ENCODE data around the gene RAB31.

The RAB31 gene

GRCh38 chr18:9787712-9788111, 79.6 kb downstream of the RAB31 start:
- no peak for DNase-seq (ENCODE audit: low read depth in 2 of 2, low spot score in 1 of 2)

GRCh38 chr18:9788140-9788539, 80.0 kb downstream of the RAB31 start:
- DNase-seq (ENCODE audit: low read depth in 2 of 2, low spot score in 1 of 2): no peak

DNA sequence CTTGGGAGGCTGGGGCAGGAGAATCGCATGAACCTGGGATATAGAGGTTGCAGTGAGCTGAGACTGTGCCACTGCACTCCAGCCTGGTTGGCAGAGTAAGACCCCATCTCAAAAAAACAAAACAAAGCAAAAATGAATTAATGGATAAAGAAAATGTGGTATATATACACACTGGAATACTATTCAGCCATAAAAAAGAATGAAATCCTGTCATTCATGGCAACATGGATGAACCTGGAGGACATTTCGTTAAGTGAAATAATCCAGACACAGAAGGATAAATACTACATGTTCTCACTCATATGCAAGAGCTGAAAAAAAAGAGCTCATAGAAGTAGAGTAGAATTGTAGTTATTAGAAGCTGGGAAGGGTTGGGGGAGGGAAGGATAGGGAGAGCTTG, 80.8 kb downstream of the RAB31 start:
- DNase-seq (ENCODE audit: low read depth in 2 of 2, low spot score in 1 of 2): no peak

- no peak for DNase-seq (ENCODE audit: low read depth in 2 of 2, low spot score in 1 of 2)
Measured at GRCh38 chr18:9790261-9790660, 82.2 kb downstream of the RAB31 start.

DNA sequence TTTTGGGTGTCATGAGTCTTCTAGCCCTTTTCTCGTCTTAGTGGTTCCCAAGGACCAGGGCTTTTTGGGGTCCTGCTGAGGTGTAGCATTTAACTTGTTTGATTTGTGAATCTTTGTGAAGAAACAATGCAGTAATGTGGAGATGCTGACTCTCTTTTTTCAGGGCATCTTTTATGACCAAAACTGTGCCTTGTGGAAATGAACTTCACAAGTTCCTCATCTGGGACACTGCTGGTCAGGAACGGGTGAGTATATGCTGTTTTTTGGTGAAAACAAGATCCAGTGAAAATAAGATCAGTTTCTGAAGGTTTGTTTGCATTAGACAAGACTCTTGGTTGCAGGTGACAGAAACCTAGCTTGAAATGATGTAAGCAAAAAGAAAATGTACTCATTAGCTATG, 83.9 kb downstream of the RAB31 start:
- no peak for DNase-seq (ENCODE audit: low read depth in 2 of 2, low spot score in 1 of 2)

GRCh38 chr18:9792565-9793245, 84.6 kb downstream of the RAB31 start:
- peak in 1 of 2 donors; percentile 2 for DNase-seq (ENCODE audit: low read depth in 2 of 2, low spot score in 1 of 2)

DNA sequence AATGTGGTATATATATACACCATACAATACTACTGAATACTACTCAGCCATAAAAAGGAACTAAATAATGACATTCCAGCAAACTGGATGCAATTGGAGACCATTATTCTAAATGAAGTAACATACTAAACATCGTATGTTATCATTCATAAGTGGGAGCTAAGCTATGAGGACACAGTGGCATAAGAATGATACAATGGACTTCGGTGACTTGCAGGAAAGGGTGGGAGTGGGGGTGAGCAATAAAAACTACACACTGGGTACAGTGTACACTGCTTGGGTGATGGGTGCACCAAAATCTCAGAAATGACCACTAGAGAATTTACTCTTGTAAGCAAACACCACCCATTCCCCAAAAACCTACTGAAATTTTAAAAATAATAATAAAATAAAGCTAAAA, 87.9 kb downstream of the RAB31 start:
- no peak for DNase-seq (ENCODE audit: low read depth in 2 of 2, low spot score in 1 of 2)

- DNase-seq (ENCODE audit: low read depth in 2 of 2, low spot score in 1 of 2): no peak
Measured at GRCh38 chr18:9796935-9797549, 88.9 kb downstream of the RAB31 start.

GRCh38 chr18:9802175-9803062, 94.3 kb downstream of the RAB31 start:
- no peak for DNase-seq (ENCODE audit: low read depth in 2 of 2, low spot score in 1 of 2)

GRCh38 chr18:9803063-9803697, 95.1 kb downstream of the RAB31 start:
- DNase-seq (ENCODE audit: low read depth in 2 of 2, low spot score in 1 of 2): no peak

DNA sequence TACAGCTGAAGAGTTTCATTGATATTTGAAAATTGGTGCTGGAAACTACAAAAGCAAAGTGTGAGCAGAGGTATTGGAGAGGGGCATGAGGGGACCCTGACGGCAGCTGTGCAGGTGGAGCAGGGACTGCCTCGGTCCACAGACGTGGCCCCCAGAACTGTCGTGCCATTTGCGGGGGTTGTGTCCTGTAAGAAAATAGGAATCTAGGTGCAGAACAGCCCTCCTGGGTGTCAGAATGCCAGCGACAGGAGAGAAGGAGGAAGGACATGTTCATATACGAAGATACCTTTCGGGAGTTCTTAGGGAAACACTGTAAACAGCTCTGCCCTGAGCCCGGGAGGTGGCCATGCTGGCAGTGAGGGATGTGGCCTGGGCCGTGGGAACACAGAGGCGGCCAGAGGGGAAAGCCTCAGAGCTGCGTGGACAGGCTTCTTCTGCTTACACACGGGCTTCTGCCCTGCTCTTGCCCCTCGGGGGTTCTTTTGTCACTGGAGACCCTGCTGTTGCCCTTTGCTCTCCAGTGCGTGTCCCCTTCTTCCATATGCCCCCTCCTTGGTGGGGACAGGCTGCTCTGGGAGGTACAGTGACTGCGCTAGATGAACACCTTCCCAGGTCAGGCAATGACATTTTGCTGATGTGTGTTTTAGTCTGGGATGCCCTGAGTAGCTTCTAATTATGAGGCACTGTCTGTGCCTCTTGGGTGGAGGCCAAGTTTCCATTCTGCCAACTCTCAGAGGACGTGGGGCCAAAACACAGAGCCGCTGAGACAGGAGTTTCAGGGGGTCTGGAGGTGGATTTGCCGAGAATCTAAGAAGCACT, 95.8 kb downstream of the RAB31 start:
- DNase-seq (ENCODE audit: low read depth in 2 of 2, low spot score in 1 of 2): no peak

DNA sequence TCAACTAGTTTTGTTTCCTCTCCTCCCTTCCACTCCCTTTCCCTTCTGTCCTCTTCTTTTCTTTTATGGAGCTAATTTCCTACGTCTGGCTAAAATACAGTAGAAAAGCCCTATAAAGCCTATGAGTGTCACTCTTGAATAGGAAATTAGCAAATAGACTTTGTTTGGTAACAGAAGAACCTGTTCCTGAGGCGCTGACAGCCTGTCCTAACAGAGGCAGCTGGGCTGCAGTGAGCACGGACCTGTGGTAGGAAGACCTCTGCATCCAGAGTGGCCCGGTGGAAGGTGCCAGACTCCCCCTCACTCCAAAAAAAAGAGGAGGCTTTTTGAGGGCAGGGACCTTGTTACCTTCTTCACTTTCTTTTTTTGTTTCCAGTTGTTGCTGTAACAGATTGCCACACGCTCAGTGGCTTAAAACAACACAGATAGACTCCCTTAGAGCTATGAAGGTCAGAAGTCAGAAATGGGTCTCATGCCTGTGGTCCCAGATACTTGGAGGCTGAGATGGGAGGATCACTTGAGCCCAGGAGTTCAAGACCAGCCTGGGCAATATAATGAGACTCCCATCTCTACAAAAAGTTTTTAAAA, 96.5 kb downstream of the RAB31 start:
- no peak for DNase-seq (ENCODE audit: low read depth in 2 of 2, low spot score in 1 of 2)

DNA sequence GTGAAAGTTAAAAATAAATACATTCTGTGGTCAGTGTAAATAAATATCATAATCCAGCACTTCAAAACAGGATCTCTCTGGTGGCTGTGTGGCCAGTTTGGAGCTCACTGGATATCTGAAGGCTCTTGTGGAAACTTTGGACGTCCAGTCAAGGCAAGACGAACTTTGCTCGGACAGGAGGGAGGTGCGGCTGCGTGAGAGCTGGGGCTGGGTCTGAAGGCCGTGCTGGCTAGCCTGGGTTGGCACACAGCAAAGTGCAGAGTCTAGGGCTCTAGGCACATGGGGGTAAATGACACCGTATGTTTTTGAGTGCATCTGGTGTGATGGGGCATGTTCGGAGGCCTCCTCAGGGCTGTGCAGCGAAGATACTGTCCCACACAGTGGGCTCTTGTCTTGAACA, 98.8 kb downstream of the RAB31 start:
- DNase-seq (ENCODE audit: low read depth in 2 of 2, low spot score in 1 of 2): no peak

- DNase-seq (ENCODE audit: low read depth in 2 of 2, low spot score in 1 of 2): no peak
Measured at GRCh38 chr18:9808295-9809241, 100.5 kb downstream of the RAB31 start.

DNA sequence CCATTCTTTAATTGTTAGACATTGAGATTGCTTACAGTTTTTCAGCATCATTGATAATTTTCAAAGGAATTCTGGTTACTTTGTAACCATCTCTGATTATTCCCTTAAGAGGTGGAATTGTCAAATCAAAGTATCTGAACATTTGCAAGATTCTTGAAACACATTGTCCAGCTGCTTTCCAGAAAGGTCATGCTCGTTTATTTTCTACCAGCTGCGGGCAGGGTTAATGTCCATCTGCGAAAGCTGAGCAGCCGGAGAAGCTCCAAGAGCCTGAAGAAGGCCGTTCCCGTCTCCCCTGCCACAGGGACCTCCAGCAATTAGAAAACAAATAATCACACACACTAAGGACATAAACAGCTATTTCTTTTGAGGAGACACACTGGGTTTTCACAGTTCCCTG, 101.6 kb downstream of the RAB31 start:
- DNase-seq (ENCODE audit: low read depth in 2 of 2, low spot score in 1 of 2): no peak

DNA sequence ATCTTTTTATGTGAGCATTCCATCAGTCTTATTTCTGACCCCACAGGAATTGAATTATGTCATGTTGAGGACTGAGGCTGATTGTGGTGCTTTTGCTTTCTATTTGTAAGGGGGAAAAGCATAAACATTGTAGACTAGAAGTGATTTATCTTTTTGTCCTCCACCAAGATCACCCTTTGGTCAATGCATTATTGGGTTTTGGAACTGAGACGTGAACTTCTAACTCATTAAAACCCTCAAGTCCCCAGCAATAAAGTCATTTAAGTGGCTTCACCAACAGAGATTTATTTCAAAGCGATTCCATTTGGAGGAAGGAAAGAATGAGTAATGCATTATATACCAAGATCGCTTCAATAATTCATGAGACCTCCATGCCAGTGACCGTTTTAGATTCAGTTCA, 102.2 kb downstream of the RAB31 start:
- DNase-seq (ENCODE audit: low read depth in 2 of 2, low spot score in 1 of 2): no peak

DNA sequence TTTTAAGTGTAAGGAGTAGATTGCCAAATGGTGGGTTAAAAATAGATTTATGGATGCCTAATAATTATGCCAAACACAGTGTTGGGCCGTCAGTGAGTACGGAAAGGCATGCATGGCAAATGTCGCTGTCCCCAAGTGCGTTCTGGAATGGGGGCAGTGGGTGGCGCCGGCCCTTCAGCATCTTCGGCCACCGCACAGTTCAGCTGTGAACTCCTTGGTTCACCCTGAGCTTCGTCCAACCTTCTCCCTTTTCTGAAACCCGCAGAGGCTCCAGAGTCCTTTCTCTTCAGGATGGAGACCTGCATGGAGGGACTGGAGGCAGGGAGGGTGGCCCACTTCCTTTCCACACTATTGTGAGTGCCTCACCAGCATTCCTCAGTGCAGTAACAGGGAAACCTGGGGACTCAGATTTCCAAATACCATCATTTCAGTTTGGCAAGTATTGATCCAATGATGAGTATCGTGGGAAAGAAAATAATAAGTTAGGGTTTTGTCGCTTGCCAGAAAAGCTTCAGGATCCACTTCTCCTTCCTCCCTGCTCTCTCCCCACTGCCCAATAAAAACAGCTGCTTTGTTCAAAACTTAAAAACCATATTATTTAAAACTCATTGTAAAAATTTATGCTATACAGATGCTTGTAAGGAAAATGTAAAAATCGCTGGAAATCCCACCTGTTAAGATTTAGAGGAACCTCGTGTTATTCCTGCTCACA, 103.0 kb downstream of the RAB31 start:
- no peak for DNase-seq (ENCODE audit: low read depth in 2 of 2, low spot score in 1 of 2)

DNA sequence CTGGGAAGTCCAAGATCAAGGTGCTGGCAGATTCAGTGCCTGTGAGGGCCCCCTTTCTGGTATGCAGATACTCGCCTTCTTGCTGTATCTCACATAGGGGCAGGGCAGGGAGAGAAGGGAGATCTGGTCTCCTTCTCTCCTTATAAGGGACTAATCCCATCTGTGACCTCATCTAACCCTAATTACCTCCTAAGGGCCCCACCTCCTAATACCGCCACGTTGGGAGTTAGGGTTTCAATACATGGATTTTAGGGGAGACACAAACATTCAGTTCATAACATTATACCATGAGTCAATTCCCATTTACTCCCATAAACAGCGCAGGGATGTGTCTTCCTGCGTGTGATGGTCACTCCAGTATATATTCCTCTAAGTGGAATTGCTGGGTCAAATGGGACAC, 103.9 kb downstream of the RAB31 start:
- no peak for DNase-seq (ENCODE audit: low read depth in 2 of 2, low spot score in 1 of 2)

DNA sequence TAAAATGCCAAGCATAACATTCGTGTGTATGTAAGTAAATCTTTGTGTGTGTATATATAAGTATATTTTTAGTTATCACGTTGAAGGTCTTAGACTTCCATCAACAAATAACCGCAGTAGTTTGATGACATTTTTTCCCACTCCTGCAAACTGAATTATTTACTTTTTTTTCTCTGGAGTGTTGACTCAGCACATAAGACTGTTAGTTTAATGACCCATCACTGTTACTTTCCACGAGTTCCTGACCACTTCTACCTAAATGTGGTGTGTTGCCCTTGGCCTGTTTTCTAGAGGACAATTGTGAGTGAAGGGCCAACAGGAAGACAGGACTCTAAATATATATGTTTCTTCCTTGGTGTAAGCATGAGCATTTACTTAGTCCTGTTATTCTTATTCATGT, 106.3 kb downstream of the RAB31 start:
- DNase-seq (ENCODE audit: low read depth in 2 of 2, low spot score in 1 of 2): no peak
